GM19238 (cell line): ENCODE results near the gene TMA16.

Experiments used
- DNase-seq: peaks from one replicate; pipeline ENCODE4 v3.0.0; 2011; ENCODE audit warnings: low spot score; ENCODE audit not compliant: insufficient read length

The TMA16 gene

GRCh38 chr4:163563592-163563991, 69.1 kb downstream of the TMA16 start:
- no peak for DNase-seq

- DNase-seq: no peak
Measured at GRCh38 chr4:163564221-163564720, 69.8 kb downstream of the TMA16 start.

GRCh38 chr4:163565226-163566135, 71.0 kb downstream of the TMA16 start:
- no peak for DNase-seq

- DNase-seq: no peak
Measured at GRCh38 chr4:163566257-163566796, 71.8 kb downstream of the TMA16 start.

GRCh38 chr4:163568843-163569242, 74.4 kb downstream of the TMA16 start:
- DNase-seq: no peak
